Measurements from ENCODE around the gene CDH23.

Gene CDH23

GRCh38 chr10:71750124-71750841 lies 353.6 kb downstream of the CDH23 start:
- DNase-seq = no peak

- DNase-seq = no peak
Observed at GRCh38 chr10:71750986-71751385, 354.3 kb downstream of the CDH23 start.

- no peak for DNase-seq
Observed at GRCh38 chr10:71751515-71752224, 354.9 kb downstream of the CDH23 start.

- DNase-seq = no peak
Observed at GRCh38 chr10:71752391-71753090, 355.8 kb downstream of the CDH23 start.

- DNase-seq = no peak
Observed at GRCh38 chr10:71753091-71753959, 356.6 kb downstream of the CDH23 start.

GRCh38 chr10:71753960-71754505 lies 357.3 kb downstream of the CDH23 start:
- no peak for DNase-seq

- no peak for DNase-seq
Observed at GRCh38 chr10:71754562-71754961, 357.8 kb downstream of the CDH23 start.

- no peak for DNase-seq
Observed at GRCh38 chr10:71755179-71755879, 358.6 kb downstream of the CDH23 start.

- peak; percentile 36 for DNase-seq
Observed at GRCh38 chr10:71756311-71757191, 359.8 kb downstream of the CDH23 start.

- no peak for DNase-seq
Observed at GRCh38 chr10:71757399-71757922, 360.7 kb downstream of the CDH23 start.

GRCh38 chr10:71761105-71761511 lies 364.4 kb downstream of the CDH23 start:
- no peak for DNase-seq

- no peak for DNase-seq
Observed at GRCh38 chr10:71761541-71762113, 364.9 kb downstream of the CDH23 start.

- no peak for DNase-seq
Observed at GRCh38 chr10:71762324-71762723, 365.6 kb downstream of the CDH23 start.

- no peak for DNase-seq
Observed at GRCh38 chr10:71763352-71764127, 366.8 kb downstream of the CDH23 start.

GRCh38 chr10:71765176-71765904 lies 368.6 kb downstream of the CDH23 start:
- peak; percentile 39 for DNase-seq

- no peak for DNase-seq
Observed at GRCh38 chr10:71765906-71766716, 369.4 kb downstream of the CDH23 start.

GRCh38 chr10:71766717-71767419 lies 370.1 kb downstream of the CDH23 start:
- peak; percentile 95 for DNase-seq
